GM12878 (cell line): ENCODE results near the gene SEPTIN7. TPM values are rescaled to one million over a fixed set of nuclear protein-coding genes. Genes with fewer than 3 reads are reported as not detected.

Experiments used
- ATF7 ChIP-seq: fragments of 450-650 bp; IDR thresholded peaks from 2 replicates; pipeline ENCODE4 v1.6.1; 2016; ENCODE audit warnings: low read depth, mild to moderate bottlenecking
- CBX5 ChIP-seq: sonication (generic); IDR thresholded peaks from 2 replicates; pipeline ENCODE4 v1.6.1; 2016; ENCODE audit warnings: low read depth, moderate library complexity, mild to moderate bottlenecking, inconsistent platforms
- HDGF ChIP-seq: fragments of 450-650 bp; IDR thresholded peaks from 2 replicates; pipeline ENCODE4 v1.6.1; 2016; ENCODE audit warnings: antibody characterized with exemption
- MYB ChIP-seq: fragments of 150-350 bp; IDR thresholded peaks from 2 replicates; pipeline ENCODE4 v1.6.1; 2014; ENCODE audit warnings: mild to moderate bottlenecking, low read depth, low read length, borderline replicate concordance
- RB1 ChIP-seq: fragments of 450-650 bp; formaldehyde crosslinking; IDR thresholded peaks from 2 replicates; pipeline ENCODE4 v1.6.1; 2017; ENCODE audit warnings: mild to moderate bottlenecking, borderline replicate concordance
- SIN3A ChIP-seq: IDR thresholded peaks from 2 replicates; pipeline ENCODE4 v1.6.1; 2012; ENCODE audit warnings: low read depth, low read length, improper control_type of control experiment
- TCF12 ChIP-seq: IDR thresholded peaks from 2 replicates; pipeline ENCODE4 v1.6.1; 2011; ENCODE audit warnings: low read depth, mild to moderate bottlenecking, low read length
- ZSCAN29 ChIP-seq: fragments of 450-650 bp; IDR thresholded peaks from 2 replicates; pipeline ENCODE4 v1.6.1; 2017; ENCODE audit warnings: mild to moderate bottlenecking, moderate library complexity
- ZZZ3 ChIP-seq: IDR thresholded peaks from 2 replicates; pipeline ENCODE4 v1.6.1; 2011; ENCODE audit warnings: low read depth; ENCODE audit not compliant: control insufficient read depth, insufficient read length
- polyA plus RNA-seq, 11 experiments: library from polyadenylated mRNA; depleted of rRNA in 4 of 11; unstranded in 6 of 11; stranded (reverse) in 5 of 11; fragments of >200 nt; fragmentation: Nextera tagmentation in 4 of 11; fragmentation: Illumina TruSeq in 1 of 11; extraction: Ambion mirVana in 4 of 11; extraction: Trizol in 1 of 11; gene quantifications; 1 replicate in 1 of 11; 2 replicates in 10 of 11; pipeline versions ENCODE4 v1.2.1 to v1.2.3, GENCODE V29; 2011 to 2016; ENCODE audit warnings: inconsistent platforms in 2 of 11, missing spikeins in 2 of 11, low read depth in 1 of 11
- total RNA-seq, 4 experiments: library from RNA; depleted of rRNA in 3 of 4; stranded (reverse); fragments of >200 nt in 3 of 4; fragmentation: Illumina TruSeq in 1 of 4; extraction: Trizol in 1 of 4; gene quantifications; 2 replicates each; pipeline versions ENCODE4 v1.2.1 to v1.2.3, GENCODE V29; 2013 to 2021
- TF ChIP-seq, protein P1 (sequence below): fragments of 450-650 bp; IDR thresholded peaks from 2 replicates; pipeline ENCODE4 v1.6.1; 2016; ENCODE audit warnings: mild to moderate bottlenecking
- TF ChIP-seq, protein P2 (sequence below): IDR thresholded peaks from 2 replicates; pipeline ENCODE4 v1.6.1; 2012; ENCODE audit warnings: low read depth, low read length, improper control_type of control experiment
- TF ChIP-seq, protein P3 (sequence below): IDR thresholded peaks from 2 replicates; pipeline ENCODE4 v1.6.1; 2011; ENCODE audit warnings: borderline replicate concordance, low read depth, mild to moderate bottlenecking, moderate library complexity, low read length; ENCODE audit not compliant: insufficient read depth, poor library complexity, severe bottlenecking

SEPTIN7 gene
- total and polyA plus RNA-seq, 10 of the 15 experiments (the other 5 are each of a cell fraction or from before 2014, with no cell fraction given), result 176 to 787 (median 437) TPM

DNA sequence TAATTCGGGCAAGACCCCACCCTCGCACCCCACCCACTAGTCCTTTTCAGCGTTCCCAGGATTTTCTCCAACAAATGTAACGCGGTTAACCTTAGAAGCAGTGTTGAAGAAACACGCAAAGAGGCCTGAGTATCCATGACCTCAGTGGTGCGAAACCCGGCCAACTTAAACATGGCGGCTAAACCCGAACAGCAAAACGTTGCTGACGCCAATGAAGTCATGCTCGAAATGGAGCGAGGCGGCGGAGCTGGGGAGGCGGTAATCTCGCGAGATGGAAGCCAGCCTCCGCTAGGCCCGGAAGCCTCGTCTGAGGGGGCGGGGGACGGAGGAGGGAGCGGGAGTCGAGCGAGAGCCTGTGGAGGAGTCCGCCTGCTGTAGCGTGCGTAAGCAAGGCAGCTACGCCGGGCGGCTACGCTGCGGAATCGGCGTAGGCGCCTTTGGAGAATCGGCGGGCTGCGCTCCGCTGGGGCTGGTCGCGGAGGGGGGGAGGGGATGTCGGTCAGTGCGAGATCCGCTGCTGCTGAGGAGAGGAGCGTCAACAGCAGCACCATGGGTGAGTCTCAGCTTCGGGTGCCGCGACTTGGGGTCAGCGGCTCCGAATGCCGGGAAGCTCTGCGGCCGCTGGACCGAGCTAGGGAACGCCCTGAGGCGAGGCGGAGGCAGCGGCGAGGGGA lies at the start of gene SEPTIN7 (continued):
- TF ChIP-seq, protein P1, sequence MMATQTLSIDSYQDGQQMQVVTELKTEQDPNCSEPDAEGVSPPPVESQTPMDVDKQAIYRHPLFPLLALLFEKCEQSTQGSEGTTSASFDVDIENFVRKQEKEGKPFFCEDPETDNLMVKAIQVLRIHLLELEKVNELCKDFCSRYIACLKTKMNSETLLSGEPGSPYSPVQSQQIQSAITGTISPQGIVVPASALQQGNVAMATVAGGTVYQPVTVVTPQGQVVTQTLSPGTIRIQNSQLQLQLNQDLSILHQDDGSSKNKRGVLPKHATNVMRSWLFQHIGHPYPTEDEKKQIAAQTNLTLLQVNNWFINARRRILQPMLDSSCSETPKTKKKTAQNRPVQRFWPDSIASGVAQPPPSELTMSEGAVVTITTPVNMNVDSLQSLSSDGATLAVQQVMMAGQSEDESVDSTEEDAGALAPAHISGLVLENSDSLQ, result no peak; the same call in none of the 2 replicates
- TF ChIP-seq RB1 (0 out of 2 replicates have a peak, but pooled peaks have one; percentile 25), TCF12 (0 out of 2 replicates have a peak, but pooled peaks have one; percentile 26), SIN3A (peak; percentile 73; the same call in 1 of the 2 replicates), ATF7 (peak; percentile 94), ZSCAN29 (no peak), CBX5 (0 out of 2 replicates have a peak, but pooled peaks have one; percentile 3), MYB (0 out of 2 replicates have a peak, but pooled peaks have one; percentile 37), ZZZ3 (no peak), HDGF (peak; percentile 81)
- TF ChIP-seq, protein P2, sequence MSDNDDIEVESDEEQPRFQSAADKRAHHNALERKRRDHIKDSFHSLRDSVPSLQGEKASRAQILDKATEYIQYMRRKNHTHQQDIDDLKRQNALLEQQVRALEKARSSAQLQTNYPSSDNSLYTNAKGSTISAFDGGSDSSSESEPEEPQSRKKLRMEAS, result 0 out of 2 replicates have a peak, but pooled peaks have one; percentile 30
- TF ChIP-seq, protein P3, sequence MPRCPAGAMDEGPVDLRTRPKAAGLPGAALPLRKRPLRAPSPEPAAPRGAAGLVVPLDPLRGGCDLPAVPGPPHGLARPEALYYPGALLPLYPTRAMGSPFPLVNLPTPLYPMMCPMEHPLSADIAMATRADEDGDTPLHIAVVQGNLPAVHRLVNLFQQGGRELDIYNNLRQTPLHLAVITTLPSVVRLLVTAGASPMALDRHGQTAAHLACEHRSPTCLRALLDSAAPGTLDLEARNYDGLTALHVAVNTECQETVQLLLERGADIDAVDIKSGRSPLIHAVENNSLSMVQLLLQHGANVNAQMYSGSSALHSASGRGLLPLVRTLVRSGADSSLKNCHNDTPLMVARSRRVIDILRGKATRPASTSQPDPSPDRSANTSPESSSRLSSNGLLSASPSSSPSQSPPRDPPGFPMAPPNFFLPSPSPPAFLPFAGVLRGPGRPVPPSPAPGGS, result no peak
- TF ChIP-seq, all 136 proteins: peak for 51
